Ovary (tissue), 9 donors: ENCODE results near the gene SERHL2. TPM values are rescaled to one million over a fixed set of nuclear protein-coding genes. Genes with fewer than 3 reads are reported as not detected.
"Not testable (repeated sequence)": the region's sequence is repeated elsewhere in the genome, so short reads cannot be mapped to it uniquely, and the experiment has no call there.

Experiments used
- DNase-seq, 5 donors: peaks; one replicate each; pipeline ENCODE4 v3.0.0-alpha.2; 2019 to 2020
- H3K27ac ChIP-seq, 2 donors: fragments of 200-600 bp; one replicate each; pipeline versions ENCODE4 v1.5.1 to v1.8.0; 2019 to 2022
- H3K27me3 ChIP-seq: fragments of 200-600 bp; one replicate; pipeline ENCODE4 v1.8.0; 2022
- H3K36me3 ChIP-seq: fragments of 200-600 bp; sonication (generic); one replicate; pipeline ENCODE4 v1.5.1; 2019
- H3K4me1 ChIP-seq: one replicate; pipeline ENCODE4 v1.8.1; 2013; ENCODE audit warnings: mild to moderate bottlenecking, moderate library complexity; ENCODE audit not compliant: insufficient read depth
- H3K4me3 ChIP-seq: fragments of 200-600 bp; sonication (generic); one replicate; pipeline ENCODE4 v1.5.1; 2017
- H3K9me3 ChIP-seq, 2 donors: fragments of 200-600 bp in 1 of 2; sonication (generic) in 1 of 2; one replicate each; pipeline versions ENCODE4 v1.5.1 to v1.8.1; 2013 to 2019; ENCODE audit warnings: mild to moderate bottlenecking in 1 of 2, moderate library complexity in 1 of 2
- EP300 ChIP-seq: sonication (generic); formaldehyde crosslinking; IDR thresholded peaks from one replicate; pipeline ENCODE4 v1.6.1; 2017; ENCODE audit warnings: antibody characterized with exemption
- POLR2A ChIP-seq: fragments of 450-650 bp; IDR thresholded peaks from one replicate; pipeline ENCODE4 v1.6.1; 2017; ENCODE audit warnings: antibody characterized with exemption, mild to moderate bottlenecking, moderate library complexity
- WGBS, 3 donors: extraction: QIAGEN DNeasy Blood & Tissue Kit in 1 of 3; methylation state at CpG; one replicate each; pipeline versions ENCODE4 v1.1.5 to v1.1.7; 2013 to 2017; 5-methylcytosine and 5-hydroxymethylcytosine counted together
- intact Hi-C, 4 donors: fragments of 100-400 bp; cut with DNase I; formaldehyde crosslinking; loops; one replicate each; pipeline versions ENCODE4 v1.11.0 to v1.15.1; 2022 to 2023
- polyA plus RNA-seq, 2 donors: library from polyadenylated mRNA; stranded (reverse); fragments of 200-250 nt in 1 of 2; fragments of 350-450 nt in 1 of 2; fragmentation: Illumina TruSeq in 1 of 2; extraction: RNeasy Lipid Tissue Mini Kit (QIAGEN cat#74804) in 1 of 2; gene quantifications; one replicate each; pipeline ENCODE4 v1.2.3, GENCODE V29; 2013 to 2014
- total RNA-seq, 7 donors: library from RNA; depleted of rRNA in 2 of 7; stranded (reverse); fragments of >200 nt in 2 of 7; fragmentation: NEBNext Ultra II Directional in 3 of 7; extraction: Animal tissue kit (Norgen Biotek cat#: 25700) in 3 of 7; gene quantifications; one replicate each; pipeline versions ENCODE4 v1.1.0 to v1.2.4, GENCODE V29; 2016 to 2023
- TF ChIP-seq, protein P1 (sequence below), 3 donors: fragments of 450-650 bp in 2 of 3; fragments of 200-600 bp in 1 of 3; IDR thresholded peaks; one replicate each; pipeline versions ENCODE4 v1.5.1 to v1.8.0; 2016 to 2022; ENCODE audit warnings: antibody characterized with exemption in 3 of 3, mild to moderate bottlenecking in 1 of 3
- donor health status: DM: no; HTN: no; CAD: no; lungs with moderate emphysema.
- donor health status: DM: no; HTN: no; CAD: no.
- donor health status: Bipolar disorder and iron deficiency.
- donor health status: DM: yes; HTN: yes; CAD: no.
- donor health status: DM: no; HTN: no; CAD: no.
- donor health status: DM: yes; HTN: yes; CAD: no.

Gene SERHL2
- total and polyA plus RNA-seq, 9 donors: 8.1 to 27.8 (median 14.9) TPM

DNA sequence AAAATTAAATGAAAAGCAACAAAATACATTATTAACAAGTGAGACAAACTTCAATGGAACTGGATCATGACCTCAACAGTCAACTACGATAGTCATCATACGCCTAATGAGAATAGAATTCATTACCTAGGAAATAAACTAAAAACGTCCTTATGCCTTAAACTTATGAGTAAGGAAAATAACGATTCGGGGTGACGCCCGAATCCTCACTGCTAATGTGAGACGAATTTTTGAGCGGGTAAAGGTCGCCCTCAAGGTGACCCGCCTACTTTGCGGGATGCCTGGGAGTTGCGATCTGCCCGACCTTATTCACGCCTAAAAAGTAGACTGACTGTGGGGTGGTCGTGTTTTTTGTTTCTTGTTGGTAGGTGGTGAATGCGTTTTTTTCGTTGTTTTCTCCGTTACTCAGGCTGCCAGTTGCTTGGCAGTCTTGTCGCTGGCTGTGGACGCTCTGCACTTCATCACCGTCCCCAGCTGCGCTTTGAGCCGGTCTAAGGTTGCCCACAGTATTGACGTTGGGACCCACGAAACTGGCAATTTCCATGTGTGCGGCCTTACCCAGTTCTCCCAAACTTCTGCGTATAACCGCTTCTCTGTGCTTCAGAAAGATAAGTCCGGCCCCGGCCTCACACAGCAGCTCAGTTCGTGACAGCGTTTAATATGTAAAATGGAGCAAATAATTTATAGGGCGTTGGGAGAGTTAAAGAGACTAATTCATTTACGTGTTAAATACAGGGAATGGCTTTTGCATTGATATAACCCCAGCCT is 61.5 kb downstream of the SERHL2 start:
- TF ChIP-seq, protein P1, sequence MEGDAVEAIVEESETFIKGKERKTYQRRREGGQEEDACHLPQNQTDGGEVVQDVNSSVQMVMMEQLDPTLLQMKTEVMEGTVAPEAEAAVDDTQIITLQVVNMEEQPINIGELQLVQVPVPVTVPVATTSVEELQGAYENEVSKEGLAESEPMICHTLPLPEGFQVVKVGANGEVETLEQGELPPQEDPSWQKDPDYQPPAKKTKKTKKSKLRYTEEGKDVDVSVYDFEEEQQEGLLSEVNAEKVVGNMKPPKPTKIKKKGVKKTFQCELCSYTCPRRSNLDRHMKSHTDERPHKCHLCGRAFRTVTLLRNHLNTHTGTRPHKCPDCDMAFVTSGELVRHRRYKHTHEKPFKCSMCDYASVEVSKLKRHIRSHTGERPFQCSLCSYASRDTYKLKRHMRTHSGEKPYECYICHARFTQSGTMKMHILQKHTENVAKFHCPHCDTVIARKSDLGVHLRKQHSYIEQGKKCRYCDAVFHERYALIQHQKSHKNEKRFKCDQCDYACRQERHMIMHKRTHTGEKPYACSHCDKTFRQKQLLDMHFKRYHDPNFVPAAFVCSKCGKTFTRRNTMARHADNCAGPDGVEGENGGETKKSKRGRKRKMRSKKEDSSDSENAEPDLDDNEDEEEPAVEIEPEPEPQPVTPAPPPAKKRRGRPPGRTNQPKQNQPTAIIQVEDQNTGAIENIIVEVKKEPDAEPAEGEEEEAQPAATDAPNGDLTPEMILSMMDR (IDR thresholded peaks at IDR 0.05): no peak
- TF ChIP-seq EP300 (peak; percentile 30), POLR2A (peak; percentile 89)
- intact Hi-C loops: loop anchor here in 2 of 4 donors (10.0 kb wide), 2 partner anchors 80 to 100 kb away; partner anchors contain the start of gene RRP7A (in 1 of the 2)
- no peaks in the 10 kb centered on the region for H3K36me3 ChIP-seq
- H3K9me3 ChIP-seq: no peaks in the 10 kb centered on the region
- H3K27me3 ChIP-seq: no peaks in the 10 kb centered on the region
- 0 to 1% (median 1%) methylated on average over 35 of the region's 35 CpGs for WGBS, 3 donors
- DNase-seq: peak; percentile 82 to 91 (median 85)
- peaks cover 15% of the 10 kb centered on the region for H3K4me1 ChIP-seq
- peak overlapping the region; percentile 17 for H3K4me3 ChIP-seq
- H3K27ac ChIP-seq: peak overlapping the region; percentile 91 to 92

DNA sequence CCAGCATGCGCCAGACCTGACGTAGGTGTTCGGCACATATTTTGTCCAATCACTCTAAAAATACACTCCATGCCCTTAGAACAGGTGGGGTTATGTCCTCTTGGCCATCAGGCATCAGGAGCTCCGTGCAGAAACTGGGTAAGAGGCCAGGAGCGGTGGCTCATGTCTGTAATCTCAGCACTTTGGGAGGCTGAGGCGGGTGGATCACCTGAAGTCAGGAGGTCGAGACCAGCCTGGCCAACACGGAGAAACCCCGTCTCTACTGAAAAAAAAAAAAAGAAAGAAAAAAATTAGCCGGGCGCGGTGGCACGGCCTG is 62.1 kb downstream of the SERHL2 start:
- 9 to 25% (median 15%) methylated on average over 13 of the region's 13 CpGs for WGBS, 3 donors
- Histone ChIP-seq H3K27ac (peak overlapping the region; percentile 91 to 92), H3K4me1 (peaks cover 10% of the 10 kb centered on the region)
- intact Hi-C loops: loop anchor here in 2 of 4 donors (10.0 kb wide), 2 partner anchors 81 to 101 kb away; partner anchors contain the start of gene RRP7A (in 1 of the 2)
- not testable (repeated sequence) for H3K9me3 ChIP-seq, H3K4me3 ChIP-seq, H3K27me3 ChIP-seq, H3K36me3 ChIP-seq
- DNase-seq: peak in 1 of 5 donors; percentile 60

DNA sequence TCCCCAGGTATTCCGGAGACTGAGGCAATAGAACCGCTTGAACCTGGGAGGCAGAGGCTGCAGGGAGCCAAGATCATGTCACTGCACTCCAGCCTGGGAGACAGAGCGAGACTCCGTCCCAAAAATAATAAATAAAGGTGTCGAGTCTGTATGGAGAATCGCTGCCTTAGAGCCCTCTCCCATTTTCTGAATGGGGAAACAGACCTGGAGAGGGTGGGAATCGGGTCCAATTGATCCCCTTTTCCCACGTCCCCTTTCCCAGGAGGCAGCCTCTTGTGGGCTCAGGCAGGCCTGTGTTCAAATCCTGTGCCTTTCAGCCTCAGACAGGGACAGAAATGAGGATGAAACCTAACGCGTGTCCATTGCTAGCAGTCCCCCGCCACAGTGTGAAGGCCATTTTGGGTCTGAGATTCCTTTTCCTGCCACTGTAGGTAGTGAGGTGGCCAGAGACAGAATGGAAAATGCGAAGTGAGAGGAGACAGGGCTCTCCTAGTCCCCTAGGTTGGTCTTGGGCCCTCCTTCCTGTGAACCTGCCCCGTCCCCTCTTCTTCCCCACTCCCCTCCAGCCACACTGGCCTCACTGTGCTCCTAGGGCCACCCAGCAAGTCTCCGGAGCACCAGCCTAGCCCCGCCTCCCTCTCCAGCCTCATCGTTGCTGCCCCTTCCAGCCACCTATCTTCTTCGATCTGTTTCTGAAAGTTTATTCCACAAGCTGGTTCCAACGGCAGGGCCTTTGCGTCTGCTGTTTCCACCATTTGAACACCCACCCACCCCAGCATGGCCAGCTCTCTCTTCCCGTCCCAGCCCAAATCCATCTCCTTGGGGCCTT is 63.6 kb downstream of the SERHL2 start:
- intact Hi-C loops: loop anchor here in 2 of 4 donors (10.0 kb wide), 2 partner anchors 83 to 103 kb away; partner anchors contain the start of gene RRP7A (in 1 of the 2)
- H3K27ac ChIP-seq: peak overlapping the region; percentile 24 to 61
- WGBS, 3 donors: 36 to 54% (median 44%) methylated on average over 20 of the region's 20 CpGs

DNA sequence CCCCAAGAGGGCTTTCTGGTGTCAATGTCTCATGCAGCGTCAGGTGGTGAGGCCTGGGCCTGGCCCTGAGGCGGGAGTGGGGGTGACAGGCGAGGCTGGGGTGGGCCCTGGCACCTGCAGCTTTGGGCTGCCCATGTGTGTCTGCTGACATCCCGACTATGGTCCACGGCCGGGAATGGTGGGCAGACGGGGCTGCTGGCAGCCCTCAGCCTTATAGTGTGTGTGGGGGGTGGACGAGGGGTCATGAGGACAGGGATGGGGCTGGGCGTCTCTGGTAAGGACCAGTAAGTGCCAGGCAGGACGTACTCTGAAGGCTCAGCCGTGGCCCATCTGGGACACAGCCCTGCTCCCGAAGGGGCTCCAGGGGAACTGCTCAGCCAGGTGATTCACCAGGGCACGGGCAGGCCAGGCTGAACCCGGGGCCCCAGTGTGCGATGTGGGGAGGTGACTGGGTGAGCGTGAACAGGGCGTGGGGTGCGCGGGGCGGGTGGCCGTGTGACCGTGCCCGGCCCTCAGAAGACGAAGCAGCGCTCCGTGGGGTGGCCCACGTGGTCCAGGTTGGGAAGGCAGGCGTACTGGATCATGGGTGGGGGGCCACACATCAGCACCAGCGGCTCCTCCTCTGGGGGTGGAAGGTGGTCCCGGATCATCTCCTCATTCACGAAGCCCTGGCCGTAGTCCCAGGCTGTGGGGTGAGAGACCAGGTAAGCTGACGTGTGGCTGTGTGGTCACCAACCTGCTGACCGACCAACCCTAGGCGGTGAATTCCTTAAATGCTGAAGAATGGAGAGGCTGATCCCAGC is 65.7 kb downstream of the SERHL2 start:
- intact Hi-C loops: loop anchor here in 2 of 4 donors (10.0 kb wide), 2 partner anchors 85 to 105 kb away; partner anchors contain the start of gene RRP7A (in 1 of the 2)

More for the DNA sequence above, 63.6 kb downstream of the SERHL2 start:
- no peak overlapping the region for H3K4me3 ChIP-seq
- H3K9me3 ChIP-seq: no peaks in the 10 kb centered on the region
- TF ChIP-seq EP300 (no peak), POLR2A (no peak)
- no peak for DNase-seq
- H3K27me3 ChIP-seq: no peaks in the 10 kb centered on the region
- peaks cover 2% of the 10 kb centered on the region for H3K4me1 ChIP-seq
- H3K36me3 ChIP-seq: no peaks in the 10 kb centered on the region

More for the DNA sequence above, 65.7 kb downstream of the SERHL2 start:
- TF ChIP-seq EP300 (no peak), POLR2A (no peak)
- TF ChIP-seq, protein P1 (IDR thresholded peaks at IDR 0.05): no peak
- peak in 1 of 5 donors; percentile 52 for DNase-seq
- no peak overlapping the region for H3K27ac ChIP-seq
- H3K36me3 ChIP-seq: no peaks in the 10 kb centered on the region
- 84 to 87% (median 86%) methylated on average over 32 to 35 of the region's 35 CpGs for WGBS, 3 donors
- H3K4me1 ChIP-seq: peaks cover 2% of the 10 kb centered on the region
- H3K4me3 ChIP-seq: no peak overlapping the region
- H3K9me3 ChIP-seq: no peaks in the 10 kb centered on the region
- H3K27me3 ChIP-seq: no peaks in the 10 kb centered on the region
